ENCODE data around the gene CCNH.

The CCNH gene

DNA sequence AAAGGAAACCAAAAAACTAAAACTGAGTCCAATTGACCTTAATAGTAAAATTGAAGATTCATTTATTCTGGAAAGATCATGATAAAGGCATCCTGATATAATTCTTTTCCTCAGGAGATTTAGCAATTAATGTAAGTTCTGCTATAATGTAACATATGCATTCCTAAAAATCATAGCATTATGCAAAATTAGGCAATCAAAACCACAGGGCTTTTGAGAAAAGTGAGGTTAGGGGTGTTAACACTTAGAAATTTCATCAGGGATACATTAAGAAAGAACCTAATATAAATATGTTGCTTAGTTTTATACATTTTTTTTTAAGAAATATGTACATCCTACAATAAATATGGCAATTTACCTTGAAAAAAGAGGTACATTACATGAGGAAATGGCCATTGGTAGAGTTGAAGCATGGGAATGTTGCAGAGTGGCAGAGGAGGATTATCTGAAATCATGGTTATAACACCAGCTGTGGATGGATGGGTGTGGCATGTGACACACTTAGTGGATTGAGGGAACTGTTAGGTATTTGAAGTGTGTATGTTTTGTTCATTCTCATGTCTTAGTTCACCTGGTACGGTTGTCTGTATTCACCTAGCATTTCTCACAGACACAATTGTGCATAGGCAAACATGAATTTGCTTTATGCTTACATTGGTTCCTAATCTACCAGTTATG, 51.1 kb downstream of the CCNH start:
- DNase-seq (ENCODE audit: low read depth in 2 of 2): peak; percentile 66 to 71

DNA sequence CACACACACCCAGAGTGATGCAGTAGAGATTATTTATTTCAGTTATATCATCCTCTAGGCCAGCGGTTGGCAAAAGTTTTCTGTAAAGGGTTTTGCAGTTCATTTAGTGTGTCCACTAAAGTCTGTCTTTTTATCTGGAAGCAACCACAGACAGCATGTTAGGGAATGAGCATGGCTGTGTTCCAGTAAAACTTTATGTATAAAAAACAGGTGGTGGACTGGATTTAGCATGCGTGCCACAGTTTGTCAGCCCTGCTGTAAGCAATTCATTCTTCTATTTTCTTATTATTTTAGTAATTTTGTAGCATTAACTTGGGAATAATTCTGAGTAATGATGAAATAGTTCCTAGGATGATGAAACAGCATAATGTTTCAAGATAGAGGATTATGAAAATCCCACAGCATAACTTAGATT, 51.7 kb downstream of the CCNH start:
- DNase-seq (ENCODE audit: low read depth in 2 of 2): peak; percentile 71 to 75

- DNase-seq (ENCODE audit: low read depth in 2 of 2): no peak
Observed at GRCh38 chr5:87360132-87360531, 52.6 kb downstream of the CCNH start.

GRCh38 chr5:87359106-87359505, 53.6 kb downstream of the CCNH start:
- DNase-seq (ENCODE audit: low read depth in 2 of 2): no peak

GRCh38 chr5:87354496-87354895, 58.2 kb downstream of the CCNH start:
- DNase-seq (ENCODE audit: low read depth in 2 of 2): no peak

- DNase-seq (ENCODE audit: low read depth in 2 of 2): no peak
Observed at GRCh38 chr5:87347841-87348240, 64.9 kb downstream of the CCNH start.

DNA sequence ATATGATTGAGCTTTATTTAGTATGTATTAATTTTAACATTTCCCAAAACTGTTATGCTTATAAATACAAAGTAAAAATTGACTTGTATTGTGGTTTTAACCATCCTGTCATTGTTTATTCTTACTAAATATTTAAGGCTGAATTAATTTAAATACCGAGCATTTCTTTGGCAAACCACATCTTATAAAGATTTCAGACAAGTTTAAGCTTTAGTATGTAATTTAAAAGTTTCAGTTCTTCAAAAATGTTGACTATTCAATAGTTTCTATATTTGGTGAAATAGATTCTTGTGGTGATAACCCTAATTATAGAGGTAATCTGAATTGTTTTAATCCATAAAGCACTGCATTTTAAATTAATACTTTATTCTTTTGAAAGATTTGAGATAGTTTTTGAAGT, 65.5 kb downstream of the CCNH start:
- DNase-seq (ENCODE audit: low read depth in 2 of 2): peak; percentile 30 to 34

All from fibroblast of skin of left quadriceps (primary cell).